Heart left ventricle (tissue), 13 donors: ENCODE data around the gene ALDH4A1.

Source experiments
- POLR2A ChIP-seq, 2 donors: fragments of 450-650 bp; IDR thresholded peaks; one replicate each; pipeline ENCODE4 v1.6.1; 2017; ENCODE audit warnings: antibody characterized with exemption in 2 of 2, mild to moderate bottlenecking in 2 of 2, moderate library complexity in 2 of 2
- TF ChIP-seq, protein P1 (sequence below), 12 donors: fragments of 200-600 bp; sonication (generic) in 4 of 12; IDR thresholded peaks; one replicate each; pipeline versions ENCODE4 v1.5.0 to v1.8.0; 2018 to 2022; ENCODE audit warnings: antibody characterized with exemption in 12 of 12, mild to moderate bottlenecking in 5 of 12
- donor health status: ischemic (EF 13 %, LVEDD 7.1; RV severe dilation, severe dysfunction).
- donor health status: DM: no; HTN: yes; CAD: no.
- donor health status: DM: no; HTN: no; CAD: no.
- donor health status: ischemic (EF 25% LVEDD 6.9; RV normal size, moderate dysfunction).
- donor health status: ischemic (EF 25% LVEDD 5.7; RV mildly dilated, moderate dysfunction).
- donor health status: ischemic (EF 35%, LVEDD 5.7; RV mildly dilated, moderate dysfunction).
- donor health status: nonischemic (EF 11% LVEDD 7.7; RV severe dilation, severe dysfunction).
- donor health status: DM: yes; HTN: yes; CAD: no.
- donor health status: PGD.
- donor health status: ischemic (EF 29% LVEDD 5.4; RV normal size, mild dysfunction).
- donor health status: nonischemic (EF 23%, LVEDD 6.1; RV moderate dilation, normal function).

DNA sequence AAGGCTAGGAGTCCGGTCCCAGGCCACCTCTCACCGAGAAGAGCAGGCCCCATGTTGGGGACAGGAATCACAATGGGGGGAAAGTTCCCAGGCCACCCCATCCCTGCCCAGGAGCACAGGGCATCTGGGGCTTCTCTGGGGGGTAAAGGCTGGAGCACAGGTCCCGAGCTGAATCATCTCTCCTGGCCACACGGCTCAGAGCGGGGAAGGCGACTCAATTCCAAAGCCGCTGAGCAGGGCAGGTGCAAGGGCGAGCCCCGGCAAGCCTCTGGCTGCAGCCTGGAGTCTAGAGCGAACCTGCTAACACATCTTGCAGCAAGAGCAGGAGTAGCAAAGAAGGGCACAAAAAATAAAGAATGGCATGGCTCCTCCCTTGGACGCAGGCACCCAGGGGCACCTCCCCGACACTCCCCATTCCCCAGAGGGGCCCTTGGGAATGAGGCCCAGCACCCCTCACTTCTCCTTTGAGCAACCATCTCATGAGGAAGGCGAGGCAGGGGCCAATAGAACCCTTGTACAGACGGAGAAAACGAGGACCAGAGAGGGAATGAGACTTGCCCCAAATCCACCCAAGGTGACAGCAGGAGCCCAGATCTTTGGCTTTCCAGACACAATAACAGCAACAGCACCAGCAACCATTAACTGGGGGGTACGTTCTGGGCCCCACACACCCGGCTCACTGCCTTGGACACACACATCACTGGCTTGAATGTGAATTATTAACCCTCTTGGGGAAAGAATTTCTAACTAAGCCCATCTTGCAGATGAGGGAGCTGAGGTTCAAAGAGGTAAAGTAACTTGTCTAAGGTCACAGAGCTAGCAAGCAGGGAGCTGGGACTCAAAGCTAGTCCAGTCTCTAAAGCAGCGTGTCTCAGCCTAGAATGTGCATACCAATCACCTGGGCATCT, 20.7 kb upstream of the ALDH4A1 start:
- no peak for TF ChIP-seq POLR2A (IDR thresholded peaks at IDR 0.05)
- TF ChIP-seq, protein P1, sequence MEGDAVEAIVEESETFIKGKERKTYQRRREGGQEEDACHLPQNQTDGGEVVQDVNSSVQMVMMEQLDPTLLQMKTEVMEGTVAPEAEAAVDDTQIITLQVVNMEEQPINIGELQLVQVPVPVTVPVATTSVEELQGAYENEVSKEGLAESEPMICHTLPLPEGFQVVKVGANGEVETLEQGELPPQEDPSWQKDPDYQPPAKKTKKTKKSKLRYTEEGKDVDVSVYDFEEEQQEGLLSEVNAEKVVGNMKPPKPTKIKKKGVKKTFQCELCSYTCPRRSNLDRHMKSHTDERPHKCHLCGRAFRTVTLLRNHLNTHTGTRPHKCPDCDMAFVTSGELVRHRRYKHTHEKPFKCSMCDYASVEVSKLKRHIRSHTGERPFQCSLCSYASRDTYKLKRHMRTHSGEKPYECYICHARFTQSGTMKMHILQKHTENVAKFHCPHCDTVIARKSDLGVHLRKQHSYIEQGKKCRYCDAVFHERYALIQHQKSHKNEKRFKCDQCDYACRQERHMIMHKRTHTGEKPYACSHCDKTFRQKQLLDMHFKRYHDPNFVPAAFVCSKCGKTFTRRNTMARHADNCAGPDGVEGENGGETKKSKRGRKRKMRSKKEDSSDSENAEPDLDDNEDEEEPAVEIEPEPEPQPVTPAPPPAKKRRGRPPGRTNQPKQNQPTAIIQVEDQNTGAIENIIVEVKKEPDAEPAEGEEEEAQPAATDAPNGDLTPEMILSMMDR (IDR thresholded peaks at IDR 0.05) = no peak
